ENCODE data around the gene PRR16.

PRR16 gene

DNA sequence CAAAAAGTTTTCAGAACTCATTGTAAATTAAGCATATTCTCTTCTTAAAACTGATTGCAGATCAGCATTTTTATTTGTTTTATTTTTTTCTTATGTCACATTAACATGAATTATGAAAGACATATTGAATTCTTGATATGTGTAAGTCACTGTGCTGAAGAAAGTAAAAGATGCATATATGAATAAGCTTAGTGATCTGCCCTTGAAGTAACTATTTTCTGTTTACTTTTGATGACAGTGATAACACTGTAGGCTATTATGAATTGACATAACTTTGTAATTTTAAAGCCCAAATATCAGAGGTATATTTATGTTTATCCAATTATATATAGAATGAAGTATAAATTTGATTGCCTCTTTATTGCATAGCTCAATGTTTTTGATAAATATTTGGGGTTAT, 8.8 kb downstream of the PRR16 start:
- in situ Hi-C loops (cut with HindIII; ENCODE audit: low sequenced_read_pairs): no loop called here
- DNase-seq (ENCODE audit: low read depth, low spot score): no peak
- no peak overlapping the region for H3K4me3 ChIP-seq (ENCODE audit: low read depth, low read length)
- no peak for TF ChIP-seq CTCF (IDR thresholded peaks at IDR 0.05; ENCODE audit: low read depth, low read length)

DNA sequence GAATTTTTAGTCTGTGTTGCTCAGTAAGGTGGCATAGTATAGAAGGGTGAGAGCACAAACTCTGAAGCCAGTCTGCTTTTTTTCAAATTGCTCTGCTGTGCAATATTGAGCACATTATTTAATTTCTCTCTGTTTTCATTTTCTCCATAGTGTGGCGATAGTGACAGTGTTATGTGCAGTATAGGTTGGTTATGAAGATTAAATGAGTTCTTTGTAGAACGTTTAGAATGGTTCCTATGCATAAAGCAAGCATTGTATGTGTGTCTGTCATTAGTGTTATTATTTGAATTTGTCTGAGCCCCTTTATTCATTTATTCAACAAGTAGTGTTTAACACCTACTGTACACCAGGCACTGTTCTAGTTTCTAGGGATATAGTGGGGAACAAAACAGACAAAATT, 9.2 kb downstream of the PRR16 start:
- no peak overlapping the region for H3K4me3 ChIP-seq (ENCODE audit: low read depth, low read length)
- TF ChIP-seq CTCF (IDR thresholded peaks at IDR 0.05; ENCODE audit: low read depth, low read length): no peak
- in situ Hi-C loops (cut with HindIII; ENCODE audit: low sequenced_read_pairs): no loop called here
- DNase-seq (ENCODE audit: low read depth, low spot score): no peak

GRCh38 chr5:120476063-120476462, 12.0 kb downstream of the PRR16 start:
- no peak overlapping the region for H3K4me3 ChIP-seq (ENCODE audit: low read depth, low read length)
- TF ChIP-seq CTCF (IDR thresholded peaks at IDR 0.05; ENCODE audit: low read depth, low read length): no peak
- in situ Hi-C loops (cut with HindIII; ENCODE audit: low sequenced_read_pairs): no loop called here
- no peak for DNase-seq (ENCODE audit: low read depth, low spot score)

DNA sequence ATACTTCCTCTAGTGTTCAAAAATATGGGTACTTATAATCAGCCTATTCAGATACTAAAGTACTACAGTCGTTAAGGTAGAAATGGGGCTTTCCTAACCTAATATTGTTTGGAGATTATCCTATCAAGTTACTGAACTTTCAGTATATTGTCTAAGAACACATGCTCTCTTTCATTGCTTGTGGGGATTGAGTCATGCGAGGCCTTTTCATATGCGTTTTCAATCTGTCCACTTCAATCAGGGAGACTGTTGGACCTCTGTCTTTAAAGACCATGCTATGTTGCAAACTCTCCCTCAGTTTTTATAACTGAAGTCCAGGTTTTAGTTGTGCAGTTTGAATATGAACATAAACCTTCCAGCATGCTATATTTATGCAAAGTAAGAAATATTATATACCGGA, 15.0 kb downstream of the PRR16 start:
- no peak for TF ChIP-seq CTCF (IDR thresholded peaks at IDR 0.05; ENCODE audit: low read depth, low read length)
- no peak overlapping the region for H3K4me3 ChIP-seq (ENCODE audit: low read depth, low read length)
- peak; percentile 49 for DNase-seq (ENCODE audit: low read depth, low spot score)
- in situ Hi-C loops (cut with HindIII; ENCODE audit: low sequenced_read_pairs): no loop called here

GRCh38 chr5:120499876-120500563, 35.9 kb downstream of the PRR16 start:
- in situ Hi-C loops (cut with HindIII; ENCODE audit: low sequenced_read_pairs): no loop called here
- TF ChIP-seq CTCF (IDR thresholded peaks at IDR 0.05; ENCODE audit: low read depth, low read length): no peak

GRCh38 chr5:120502531-120502930, 38.4 kb downstream of the PRR16 start:
- no peak for TF ChIP-seq CTCF (IDR thresholded peaks at IDR 0.05; ENCODE audit: low read depth, low read length)
- no peak overlapping the region for H3K4me3 ChIP-seq (ENCODE audit: low read depth, low read length)
- in situ Hi-C loops (cut with HindIII; ENCODE audit: low sequenced_read_pairs): no loop called here
- DNase-seq (ENCODE audit: low read depth, low spot score): no peak

More at GRCh38 chr5:120499876-120500563, 35.9 kb downstream of the PRR16 start:
- no peak for DNase-seq (ENCODE audit: low read depth, low spot score)
- no peak overlapping the region for H3K4me3 ChIP-seq (ENCODE audit: low read depth, low read length)
